ENCODE measurements around the gene RCL1. TPM values are rescaled to one million over a fixed set of nuclear protein-coding genes. Genes with fewer than 3 reads are reported as not detected.

The RCL1 gene
- total RNA-seq, 1 donor from 2014 or later, result 28.3 TPM

GRCh38 chr9:4805191-4805918 lies 12.6 kb downstream of the RCL1 start:
- intact Hi-C loops (cut with micrococcal nuclease), result no loop called here

GRCh38 chr9:4810565-4810964 lies 17.8 kb downstream of the RCL1 start:
- intact Hi-C loops (cut with micrococcal nuclease), result no loop called here

- intact Hi-C loops (cut with micrococcal nuclease), result no loop called here
Measured at GRCh38 chr9:4811824-4812223, 19.1 kb downstream of the RCL1 start.

GRCh38 chr9:4812858-4813257 lies 20.1 kb downstream of the RCL1 start:
- intact Hi-C loops (cut with micrococcal nuclease), result no loop called here

GRCh38 chr9:4814913-4815312 lies 22.2 kb downstream of the RCL1 start:
- intact Hi-C loops (cut with micrococcal nuclease), result no loop called here

- intact Hi-C loops (cut with micrococcal nuclease), result no loop called here
Measured at GRCh38 chr9:4815381-4815956, 22.7 kb downstream of the RCL1 start.

- intact Hi-C loops (cut with micrococcal nuclease), result no loop called here
Measured at GRCh38 chr9:4820168-4820567, 27.4 kb downstream of the RCL1 start.

GRCh38 chr9:4821133-4821532 lies 28.4 kb downstream of the RCL1 start:
- intact Hi-C loops (cut with micrococcal nuclease), result no loop called here

GRCh38 chr9:4822057-4822456 lies 29.3 kb downstream of the RCL1 start:
- intact Hi-C loops (cut with micrococcal nuclease), result no loop called here

GRCh38 chr9:4826417-4827166 lies 33.8 kb downstream of the RCL1 start:
- intact Hi-C loops (cut with micrococcal nuclease), result no loop called here

GRCh38 chr9:4827224-4827623 lies 34.5 kb downstream of the RCL1 start:
- intact Hi-C loops (cut with micrococcal nuclease), result no loop called here

- intact Hi-C loops (cut with micrococcal nuclease), result no loop called here
Measured at GRCh38 chr9:4828761-4829160, 36.0 kb downstream of the RCL1 start.

- intact Hi-C loops (cut with micrococcal nuclease), result no loop called here
Measured at GRCh38 chr9:4829969-4830368, 37.2 kb downstream of the RCL1 start.

- intact Hi-C loops (cut with micrococcal nuclease), result no loop called here
Measured at GRCh38 chr9:4830699-4831098, 38.0 kb downstream of the RCL1 start.

GRCh38 chr9:4831119-4831518 lies 38.4 kb downstream of the RCL1 start:
- intact Hi-C loops (cut with micrococcal nuclease), result no loop called here

- intact Hi-C loops (cut with micrococcal nuclease), result no loop called here
Measured at GRCh38 chr9:4831944-4832343, 39.2 kb downstream of the RCL1 start.

- intact Hi-C loops (cut with micrococcal nuclease), result no loop called here
Measured at GRCh38 chr9:4832786-4833579, 40.2 kb downstream of the RCL1 start.

- intact Hi-C loops (cut with micrococcal nuclease), result no loop called here
Measured at GRCh38 chr9:4833781-4834560, 41.2 kb downstream of the RCL1 start.

- intact Hi-C loops (cut with micrococcal nuclease), result no loop called here
Measured at GRCh38 chr9:4836676-4837075, 43.9 kb downstream of the RCL1 start.

- intact Hi-C loops (cut with micrococcal nuclease), result no loop called here
Measured at GRCh38 chr9:4837261-4838188, 44.8 kb downstream of the RCL1 start.
